GM19463 (cell line): ENCODE results near the gene GALE.
"Not testable (repeated sequence)": the region's sequence is repeated elsewhere in the genome, so short reads cannot be mapped to it uniquely, and the experiment has no call there.

Source experiments
- ATAC-seq: cut with Tn5 transposase; IDR thresholded peaks from one replicate; pipeline ENCODE4 v1.9.1; 2021; ENCODE audit warnings: mild to moderate bottlenecking, moderate library complexity; ENCODE audit not compliant: unreplicated experiment

GALE gene

DNA sequence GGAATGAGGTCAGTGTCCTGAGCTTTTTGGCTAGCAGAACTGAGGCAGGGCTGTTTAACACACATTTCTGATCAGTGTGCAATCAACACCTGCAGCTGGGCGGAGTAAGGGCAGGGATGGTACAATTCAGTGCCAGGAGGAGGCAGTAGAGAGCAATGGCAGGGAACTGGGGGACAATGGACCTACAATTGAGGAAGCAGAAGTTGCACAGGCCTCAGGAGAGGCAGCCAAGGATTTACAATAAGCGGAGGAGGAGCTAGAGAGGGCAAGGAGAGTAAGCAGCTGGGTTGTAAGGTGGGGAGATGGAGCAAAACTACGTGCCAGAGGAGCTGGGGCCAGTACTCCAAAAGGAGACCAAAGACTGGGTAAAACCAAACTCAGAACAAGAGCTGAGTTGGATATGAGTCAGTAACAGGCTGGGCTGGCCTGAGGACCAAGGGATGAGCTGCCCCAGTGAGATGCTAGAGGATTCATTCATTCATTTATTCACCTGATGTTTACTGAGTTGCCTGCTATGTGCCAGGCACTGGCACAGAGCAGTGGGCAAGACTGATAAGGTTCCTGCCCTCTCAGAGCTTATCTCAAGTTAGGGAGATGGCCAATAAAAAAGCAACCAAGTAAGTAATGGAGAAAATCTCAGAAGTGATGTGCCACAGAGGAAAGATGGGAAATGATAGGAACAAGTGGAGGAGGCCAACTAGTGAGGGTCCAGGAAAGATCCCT lies 10.4 kb upstream of the GALE start:
- no peak for ATAC-seq

DNA sequence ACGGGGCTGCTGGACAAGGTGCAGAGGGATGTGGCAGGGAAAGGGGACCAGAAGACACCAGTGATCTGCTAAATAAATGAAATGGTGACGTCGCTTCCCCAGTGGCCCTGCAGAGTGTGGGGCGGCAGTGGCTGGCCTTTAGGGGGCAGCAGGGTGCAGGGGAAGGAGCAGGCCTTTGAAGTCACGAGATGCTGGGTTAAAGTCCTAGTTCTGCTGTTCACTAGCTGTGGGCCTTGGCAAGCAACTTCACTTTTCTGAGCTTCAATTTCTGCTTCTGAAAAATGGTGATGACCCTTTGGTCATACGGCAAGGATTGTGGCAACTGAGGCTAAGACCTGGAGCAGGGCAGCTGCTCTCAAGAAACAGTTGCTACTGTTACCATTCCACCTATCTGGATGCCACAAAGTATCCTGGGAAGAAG lies 9.2 kb upstream of the GALE start:
- ATAC-seq: peak; percentile 60

DNA sequence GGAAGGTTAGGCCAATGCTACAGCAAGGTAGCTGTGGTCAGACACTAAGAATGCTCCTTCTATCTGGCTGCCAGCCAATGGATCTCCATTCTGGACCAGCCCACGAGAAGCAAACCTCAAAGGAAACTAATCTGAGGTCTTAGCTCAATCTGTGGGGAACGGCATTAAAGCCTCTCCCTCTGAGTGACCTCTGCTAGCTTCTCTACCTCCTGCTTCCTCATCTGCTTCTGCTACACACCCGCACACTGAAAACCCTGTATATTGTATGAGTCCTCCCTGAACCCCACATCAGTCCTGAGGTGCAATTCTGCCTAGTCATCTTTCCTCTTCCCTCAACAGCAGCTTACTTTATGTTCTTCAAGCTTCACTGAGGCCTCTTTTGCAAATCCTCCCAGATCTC lies 6.9 kb upstream of the GALE start:
- no peak for ATAC-seq

DNA sequence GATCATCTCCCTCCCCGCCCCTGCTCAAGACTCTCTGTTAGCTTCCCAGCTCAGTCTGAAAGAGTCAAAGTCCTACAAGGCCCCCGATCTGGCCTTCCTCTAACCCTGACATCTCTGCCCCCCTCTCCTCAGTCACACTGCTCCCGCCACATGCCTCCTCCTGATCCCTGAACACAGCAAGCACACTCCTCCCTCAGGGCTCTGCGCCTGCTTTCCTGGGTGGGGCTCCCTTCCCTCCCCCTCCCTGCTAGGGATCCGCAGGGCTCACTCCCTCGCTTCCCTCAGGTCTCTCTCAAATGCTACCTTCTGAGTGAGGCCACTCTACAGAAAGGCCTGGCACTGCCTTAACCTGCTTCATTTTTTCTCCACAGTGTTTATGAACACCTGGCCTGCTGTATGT lies 5.7 kb upstream of the GALE start:
- ATAC-seq: no peak

DNA sequence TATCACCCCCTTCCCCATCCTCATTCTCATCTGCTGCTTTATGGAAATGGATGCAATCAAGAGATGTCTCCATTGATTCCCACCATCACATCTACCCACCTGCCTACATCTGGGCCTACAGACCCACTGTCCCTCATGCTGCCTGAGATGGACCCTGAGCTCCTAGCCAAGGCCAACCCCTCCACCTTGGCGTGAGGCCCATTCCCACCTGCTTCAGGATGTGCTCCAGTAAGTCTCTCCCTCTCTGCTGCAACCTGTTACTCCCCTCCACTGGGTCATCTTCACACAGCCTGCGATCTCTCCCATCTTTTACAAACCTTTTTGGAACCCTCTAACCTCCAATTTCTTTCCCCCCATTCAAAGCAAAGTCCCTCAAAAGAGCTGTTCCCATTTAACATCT lies 4.5 kb upstream of the GALE start:
- no peak for ATAC-seq

DNA sequence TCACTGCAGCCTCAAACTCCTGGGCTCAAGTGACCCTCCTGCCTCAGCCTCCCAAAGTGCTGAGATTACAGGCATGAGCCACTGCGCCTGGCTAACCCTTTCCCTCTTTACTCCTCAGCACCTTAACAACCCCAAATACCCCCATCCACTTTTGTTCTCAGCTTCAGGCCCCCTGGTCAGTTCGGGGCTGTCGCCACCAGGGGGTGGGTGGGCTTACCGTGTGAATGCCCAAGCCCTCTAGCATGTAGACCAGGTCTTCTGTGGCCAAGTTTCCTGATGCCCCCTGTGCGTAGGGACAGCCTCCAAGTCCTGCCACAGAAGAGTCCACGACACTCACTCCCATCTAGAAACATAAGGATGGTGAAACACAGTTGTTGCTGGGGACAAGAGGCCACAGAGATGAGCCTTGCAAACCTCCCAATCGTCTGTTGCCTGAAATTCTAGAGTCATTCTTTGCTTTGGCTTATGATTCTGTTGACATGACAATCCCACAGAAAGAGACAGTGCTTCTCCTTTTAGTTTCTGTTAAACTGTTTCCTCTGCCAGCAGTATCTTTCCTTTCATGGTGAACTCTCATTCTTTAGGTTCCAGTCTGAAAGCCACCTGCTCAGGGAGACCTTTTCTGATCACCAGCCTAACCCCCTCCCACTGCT lies 3.8 kb upstream of the GALE start:
- ATAC-seq: no peak

DNA sequence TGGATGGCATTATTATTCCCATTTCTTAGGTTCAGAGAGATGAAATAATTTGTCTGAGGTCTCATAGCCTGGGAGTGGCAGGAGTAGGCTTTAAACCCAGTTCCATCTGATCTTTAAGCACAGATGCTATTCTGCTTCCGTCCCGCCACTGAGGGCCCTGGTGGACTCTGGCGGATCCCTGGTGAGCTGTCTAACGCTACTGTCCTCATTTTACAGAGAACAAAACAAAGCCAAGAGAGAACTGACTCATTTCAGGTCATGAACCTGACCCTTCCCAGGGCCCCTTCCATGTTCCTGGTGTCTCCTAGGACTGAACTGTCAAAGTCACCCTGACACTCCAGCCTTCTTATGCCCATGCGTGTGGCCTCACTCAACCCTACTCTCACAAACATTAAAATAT lies 3.1 kb upstream of the GALE start:
- ATAC-seq: no peak

DNA sequence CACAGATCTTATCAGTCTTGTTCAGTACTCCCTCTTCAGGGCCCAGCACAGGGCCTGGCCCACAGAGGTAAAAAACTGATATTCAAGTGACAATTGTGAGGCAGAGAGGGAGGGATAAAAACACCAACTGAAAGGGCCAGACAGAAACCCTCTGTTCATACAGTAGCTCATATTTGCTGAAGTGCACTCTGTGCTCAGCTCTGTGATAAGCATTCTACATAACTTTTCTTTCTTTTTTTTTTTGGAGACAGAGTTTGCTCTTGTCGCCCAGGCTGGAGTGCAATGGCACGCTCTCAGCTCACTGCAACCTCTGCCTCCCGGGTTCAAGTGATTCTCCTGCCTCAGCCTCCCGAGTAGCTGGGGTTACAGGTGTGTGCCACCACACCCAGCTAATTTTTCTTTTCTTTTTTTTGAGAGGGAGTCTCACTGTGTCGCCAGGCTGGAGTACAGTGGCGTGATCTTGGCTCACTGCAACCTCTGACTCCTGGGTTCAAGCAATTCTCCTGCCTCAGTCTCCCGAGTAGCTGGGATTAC lies 2.3 kb upstream of the GALE start:
- not testable (repeated sequence) for ATAC-seq

DNA sequence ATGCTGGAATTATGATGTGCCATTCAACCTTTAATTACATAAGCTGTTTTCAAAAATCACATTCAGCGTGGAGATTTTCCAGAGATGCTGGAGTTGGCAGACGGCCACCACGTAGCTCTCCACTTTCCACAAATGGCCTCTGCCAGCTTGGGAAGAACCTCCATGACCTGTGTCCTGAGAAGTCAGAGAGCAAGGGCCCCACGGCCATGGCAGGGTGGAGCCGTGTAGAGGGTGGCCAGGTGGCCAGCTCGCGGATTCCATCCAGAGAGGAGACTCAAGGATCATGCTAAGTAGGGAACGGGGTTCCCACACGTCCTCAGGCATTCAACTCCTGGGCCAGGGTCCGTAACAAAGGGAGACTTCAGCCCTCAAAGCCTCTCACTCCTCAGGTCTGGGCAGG lies 1.3 kb upstream of the GALE start:
- no peak for ATAC-seq

DNA sequence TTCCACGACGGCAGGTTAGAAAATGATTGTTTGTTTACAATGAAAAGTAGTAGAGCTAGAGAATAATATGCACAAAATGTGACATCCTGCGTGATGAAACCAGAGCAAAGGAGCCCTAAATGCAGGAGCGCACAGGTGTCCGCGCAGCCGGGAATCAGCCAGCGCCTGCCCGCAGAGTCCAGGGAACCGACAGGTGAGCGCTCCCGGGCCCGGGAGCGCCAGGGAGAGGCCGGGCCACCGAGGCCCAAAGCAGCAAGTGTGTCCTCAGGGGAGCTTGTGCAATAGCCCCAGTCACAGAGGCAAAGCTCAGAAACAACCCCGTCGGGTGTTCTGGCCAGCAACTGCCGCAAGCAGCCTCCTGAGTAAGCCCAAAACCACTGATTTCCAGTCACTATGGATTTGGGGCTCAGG lies 789 bp upstream of the GALE start:
- ATAC-seq: no peak

DNA sequence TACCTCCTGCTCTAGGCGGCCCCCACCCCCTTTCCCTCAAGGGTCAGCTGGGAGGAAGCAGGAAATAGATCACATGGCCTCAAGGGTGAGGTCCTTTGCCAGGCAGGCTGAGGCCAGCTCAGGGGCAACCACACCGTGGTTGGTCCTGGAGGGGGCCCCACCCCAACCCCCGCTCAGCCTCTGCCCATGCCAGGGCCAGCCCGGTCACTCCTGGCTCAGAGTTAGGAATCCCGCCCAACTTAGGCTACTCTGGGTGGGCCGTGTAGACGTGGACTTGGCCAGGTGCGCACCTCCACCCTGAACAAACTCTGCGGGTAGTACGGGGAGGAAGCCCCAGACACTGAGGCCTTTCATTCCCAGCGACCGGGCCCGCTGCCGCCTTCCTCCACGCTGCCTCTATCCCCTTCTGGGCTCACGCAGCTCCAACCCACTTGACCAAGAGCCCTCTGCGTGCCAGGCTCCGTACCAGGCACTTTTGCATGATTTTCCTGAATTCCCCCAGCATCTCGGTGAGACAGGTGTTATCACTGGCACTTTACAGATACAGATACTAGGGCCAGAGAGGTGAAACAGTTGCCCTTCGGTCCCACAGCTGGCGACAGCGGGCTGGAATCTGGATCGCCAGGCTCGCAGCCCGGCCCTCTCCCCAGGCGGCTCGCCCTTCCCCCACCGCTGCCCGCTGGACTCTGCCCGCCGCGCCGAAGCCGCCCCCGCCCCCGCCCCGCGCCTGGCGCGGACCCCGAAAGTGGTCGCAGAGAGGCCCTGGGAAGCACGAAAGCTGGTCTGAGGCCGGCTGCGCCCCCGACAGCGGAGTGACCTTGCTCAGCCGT lies 769 bp downstream of the GALE start:
- ATAC-seq: peak; percentile 5

DNA sequence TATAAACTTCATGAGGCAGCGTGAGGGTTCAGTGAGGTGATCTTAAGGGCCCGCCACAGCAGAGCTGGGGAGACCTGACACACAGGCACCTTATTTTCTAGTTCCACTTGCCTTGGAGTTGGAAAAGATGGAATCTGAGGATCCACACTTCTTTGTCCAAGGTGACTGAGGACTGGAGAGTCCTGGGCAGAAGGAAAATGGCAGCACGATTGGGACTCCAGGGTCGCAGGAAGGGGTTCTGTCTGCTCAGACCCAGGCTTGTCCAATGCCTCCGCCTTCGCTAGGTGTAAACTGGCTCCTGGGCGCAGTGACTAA lies 1.3 kb downstream of the GALE start:
- no peak for ATAC-seq

DNA sequence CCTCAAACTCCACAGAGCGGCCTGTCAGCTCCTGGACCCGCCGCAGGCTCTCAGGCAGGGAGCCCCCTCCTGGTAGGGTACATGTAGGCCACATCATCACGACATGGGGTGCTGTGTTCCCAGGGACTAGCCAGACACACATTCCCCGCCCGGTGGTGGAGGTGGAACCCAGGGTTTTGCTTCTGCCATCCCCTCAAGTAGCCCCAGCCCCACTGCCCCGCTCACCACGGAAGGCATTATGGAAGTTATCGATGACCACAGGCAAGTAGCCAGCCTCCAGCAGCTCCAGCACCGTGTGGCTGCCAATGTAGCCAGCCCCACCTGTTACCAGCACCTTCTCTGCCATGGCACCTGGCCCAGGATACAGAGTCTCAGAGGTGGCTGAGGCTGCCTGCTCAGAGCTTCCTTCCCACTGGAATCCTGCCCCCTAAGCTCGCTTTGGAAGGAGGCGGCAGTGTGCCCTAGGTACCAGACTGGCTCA lies 1.9 kb downstream of the GALE start:
- no peak for ATAC-seq

DNA sequence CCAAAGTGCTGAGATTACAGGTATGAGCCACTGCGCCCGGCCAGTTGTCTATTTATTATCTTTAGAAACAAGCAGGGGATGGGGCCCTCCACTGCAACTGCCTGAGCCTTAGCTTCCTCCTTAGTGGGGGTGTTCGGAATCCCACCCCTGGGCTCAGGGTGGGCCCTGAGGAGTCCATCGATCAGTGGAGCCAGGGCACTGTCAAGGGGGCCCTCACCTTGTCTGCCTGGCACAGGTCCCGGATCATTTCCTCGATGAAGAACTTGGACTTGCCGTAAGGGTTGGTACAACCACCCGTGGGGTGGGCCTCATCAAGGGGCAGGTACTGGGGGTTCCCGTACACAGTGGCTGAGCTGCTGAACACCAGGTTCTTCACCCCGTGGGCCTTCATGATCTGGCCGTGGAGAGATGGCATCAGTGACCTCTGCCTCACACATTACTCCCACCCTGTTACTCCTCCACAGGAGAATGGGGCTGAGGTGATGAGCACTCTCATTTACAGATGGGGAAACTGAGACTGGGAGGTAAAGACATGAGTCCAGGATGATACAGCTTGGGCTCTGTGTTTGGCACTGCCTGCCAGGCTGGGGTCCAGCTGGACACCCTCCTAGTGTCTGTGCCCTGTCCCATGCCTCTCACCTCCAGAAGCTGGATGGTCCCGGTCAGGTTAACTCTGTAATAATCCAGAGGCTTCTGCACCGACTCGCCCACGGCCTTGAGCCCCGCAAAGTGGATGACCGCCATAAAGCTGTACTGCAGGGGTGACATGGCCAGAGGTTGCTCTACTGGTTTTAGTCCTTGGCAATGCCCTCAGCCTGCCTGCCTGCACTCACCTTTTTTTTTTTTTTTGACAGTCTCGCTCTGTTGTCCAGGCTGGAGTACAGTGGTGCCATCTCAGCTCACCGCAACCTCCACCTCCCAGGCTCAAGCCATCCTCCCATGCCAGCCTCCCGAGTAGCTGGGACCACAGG lies 2.8 kb downstream of the GALE start:
- no peak for ATAC-seq

DNA sequence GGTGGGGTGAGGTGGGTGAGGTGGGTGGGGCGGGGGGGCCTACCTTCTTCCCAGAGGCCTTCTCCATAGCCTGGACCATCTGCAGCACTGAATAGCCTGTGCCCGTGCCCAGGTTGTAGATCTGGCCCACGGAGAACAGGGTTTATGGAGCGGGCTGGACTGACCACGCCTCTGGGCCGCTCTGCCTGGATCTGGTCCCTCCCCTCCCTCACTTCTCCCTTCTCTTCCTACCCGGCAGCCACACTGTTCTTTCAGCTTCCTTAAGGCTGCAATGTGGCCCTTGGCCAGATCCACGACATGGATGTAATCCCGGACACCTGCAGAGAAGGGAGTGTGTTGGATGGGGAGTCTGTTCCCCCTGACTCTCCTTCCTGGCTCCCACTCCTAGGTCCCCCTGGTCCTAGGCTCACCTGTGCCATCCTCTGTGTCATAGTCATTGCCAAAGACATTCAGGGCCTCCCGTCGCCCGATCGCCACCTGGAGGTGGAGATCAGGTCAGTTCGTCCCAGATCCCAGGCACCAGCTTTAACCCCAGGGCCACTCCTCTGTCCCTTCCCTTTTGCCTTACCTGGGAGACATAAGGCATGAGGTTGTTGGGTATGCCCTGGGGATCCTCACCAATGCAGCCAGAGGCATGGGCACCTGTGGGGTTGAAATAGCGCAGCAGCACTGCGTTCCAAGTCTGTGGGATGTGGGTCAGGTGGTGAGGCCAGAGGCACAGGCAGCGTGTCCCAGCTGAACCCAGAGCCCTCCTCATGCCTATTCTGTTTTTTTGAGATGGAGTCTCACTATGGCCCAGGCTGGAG lies 3.9 kb downstream of the GALE start:
- no peak for ATAC-seq

DNA sequence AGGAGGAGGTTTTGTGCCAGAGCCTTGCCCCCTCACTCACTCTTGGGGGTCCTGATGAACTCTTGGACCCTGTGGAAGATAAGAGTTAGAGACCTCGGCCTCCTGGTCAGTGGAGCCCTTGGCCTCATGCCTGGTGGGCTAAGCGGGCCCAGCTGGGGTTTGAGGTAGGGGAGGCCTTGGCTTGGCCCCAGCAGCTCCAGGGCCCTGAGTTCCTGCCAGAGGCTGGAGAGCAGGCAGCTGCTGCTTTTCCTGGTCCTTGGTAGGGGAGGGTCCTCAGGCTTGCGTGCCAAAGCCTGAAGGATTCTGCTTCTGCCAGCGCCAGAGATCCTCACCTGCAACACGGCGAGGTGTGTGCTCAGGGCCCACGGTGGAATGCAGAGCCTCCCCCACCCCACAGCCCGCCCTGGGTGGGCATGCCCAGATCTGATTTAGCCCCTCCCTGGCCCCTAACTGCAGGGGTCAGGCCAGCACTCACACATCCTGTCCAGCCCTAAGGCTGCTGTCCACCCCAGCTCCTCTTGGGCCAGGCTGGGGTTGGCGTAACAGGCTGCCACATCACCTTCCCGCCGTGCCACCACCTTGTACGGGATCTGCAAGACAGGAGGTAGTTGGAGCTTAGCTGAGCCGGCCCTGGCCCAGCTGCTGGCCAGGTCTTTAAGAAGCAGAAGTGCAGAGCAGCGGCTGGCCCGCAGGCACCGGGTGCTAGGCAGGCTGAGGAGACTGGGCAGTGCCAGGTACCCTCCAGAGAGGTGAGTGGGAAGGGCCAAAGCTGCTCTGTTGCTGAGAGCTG lies 4.7 kb downstream of the GALE start:
- ATAC-seq: no peak

DNA sequence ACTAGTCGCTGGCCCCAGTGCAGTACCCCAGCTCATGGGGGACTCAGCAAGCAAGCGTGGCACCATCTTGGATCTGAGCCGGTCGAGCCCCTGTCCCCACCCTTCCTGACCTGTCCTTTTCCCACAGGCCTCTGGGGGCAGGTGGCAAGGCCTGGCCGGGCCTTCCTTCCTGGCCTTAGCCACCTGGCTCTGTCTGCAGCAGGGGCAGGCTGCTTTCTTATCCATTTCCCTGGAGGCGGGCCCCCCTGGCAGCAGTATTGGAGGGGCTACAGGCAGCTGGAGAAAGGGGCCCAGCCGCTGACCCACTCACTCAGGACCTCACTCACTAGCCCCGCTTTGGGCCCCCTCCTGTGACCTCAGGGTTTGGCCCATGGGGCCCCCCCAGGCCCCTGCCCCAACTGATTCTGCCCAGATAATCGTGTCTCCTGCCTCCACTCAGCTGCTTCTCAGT lies 5.8 kb downstream of the GALE start:
- ATAC-seq: not testable (repeated sequence)

DNA sequence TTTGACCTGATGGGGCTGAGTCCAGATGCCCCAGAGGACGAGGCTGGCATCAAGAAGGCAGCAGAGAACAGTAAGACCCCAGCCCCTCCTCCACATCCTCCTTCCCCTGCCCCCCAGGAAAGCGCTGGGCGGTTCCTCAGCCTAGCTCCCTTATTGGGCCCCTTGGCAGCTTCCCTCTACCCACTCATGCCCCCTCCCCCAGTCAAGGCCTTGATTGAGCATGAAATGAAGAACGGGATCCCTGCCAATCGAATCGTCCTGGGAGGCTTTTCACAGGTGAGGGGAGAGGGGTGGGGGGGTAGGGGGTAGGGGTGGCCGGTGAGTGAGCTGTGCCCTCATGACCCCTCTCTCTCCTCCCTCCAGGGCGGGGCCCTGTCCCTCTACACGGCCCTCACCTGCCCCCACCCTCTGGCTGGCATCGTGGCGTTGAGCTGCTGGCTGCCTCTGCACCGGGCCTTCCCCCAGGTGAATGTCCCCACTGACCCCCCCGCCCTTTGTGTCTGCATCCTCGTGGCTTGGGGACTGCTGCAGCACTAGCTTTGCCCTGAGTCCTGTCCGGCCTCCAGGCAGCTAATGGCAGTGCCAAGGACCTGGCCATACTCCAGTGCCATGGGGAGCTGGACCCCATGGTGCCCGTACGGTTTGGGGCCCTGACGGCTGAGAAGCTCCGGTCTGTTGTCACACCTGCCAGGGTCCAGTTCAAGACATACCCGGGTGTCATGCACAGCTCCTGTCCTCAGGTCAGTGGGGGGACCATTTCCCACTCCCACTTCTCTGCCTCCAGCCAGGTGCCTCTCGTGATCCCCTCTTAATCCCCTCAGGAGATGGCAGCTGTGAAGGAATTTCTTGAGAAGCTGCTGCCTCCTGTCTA lies 6.5 kb downstream of the GALE start:
- no peak for ATAC-seq
